IMR-90 (cell line): ENCODE results near the gene CGNL1. TPM values are rescaled to one million over a fixed set of nuclear protein-coding genes. Genes with fewer than 3 reads are reported as not detected.

Source experiments
- ATAC-seq: fragments of 200-7000 bp; cut with Tn5 transposase; 2 replicates; pipeline ENCODE4 v1.9.1; 2020; ENCODE audit warnings: low read depth, mild to moderate bottlenecking, moderate library complexity
- BruUV-seq: library from RNA; stranded (reverse); fragments of 400-500 nt; replicated peaks from 2 replicates; lab custom pipeline; 2021; lab: Mats Ljungman, UMichigan
- CTCF ChIA-PET: fragments of 300-600 bp; formaldehyde crosslinking; extraction: SDS; loops from one replicate; lab custom pipeline; 2021; ENCODE audit warnings: antibody characterized with exemption; lab: Yijun Ruan, JAX
- POLR2A ChIA-PET: fragments of 300-600 bp; sonication (Branson Sonifier 250); formaldehyde crosslinking; loops from one replicate; lab custom pipeline; 2022; ENCODE audit warnings: antibody characterized with exemption; ENCODE audit not compliant: unreplicated experiment; lab: Charles Lee
- DNase-seq: peaks from one replicate; pipeline ENCODE4 v3.0.0; 2013
- H2AFZ ChIP-seq: replicated peaks from 2 replicates; pipeline ENCODE3; 2013; ENCODE audit warnings: low read length, mild to moderate bottlenecking; ENCODE audit not compliant: poor library complexity
- H2AK5ac ChIP-seq: 2 replicates; pipeline ENCODE4 v1.6.1; 2013; ENCODE audit warnings: low read depth, low read length, inconsistent platforms
- H2AK9ac ChIP-seq: replicated peaks from 2 replicates; pipeline ENCODE3; 2013; ENCODE audit warnings: mild to moderate bottlenecking, low read depth, low read length, moderate library complexity; ENCODE audit not compliant: poor library complexity
- H2BK120ac ChIP-seq: 2 replicates; pipeline ENCODE4 v1.6.1; 2013; ENCODE audit warnings: low read depth, low read length, inconsistent platforms
- H2BK15ac ChIP-seq: 3 replicates; pipeline ENCODE4 v1.6.1; 2013; ENCODE audit warnings: low read depth, low read length, inconsistent platforms
- H2BK20ac ChIP-seq: 2 replicates; pipeline ENCODE4 v1.6.1; 2013; ENCODE audit warnings: low read depth, mild to moderate bottlenecking, inconsistent platforms, low read length, moderate library complexity
- H2BK5ac ChIP-seq: 2 replicates; pipeline ENCODE4 v1.6.1; 2013; ENCODE audit warnings: mild to moderate bottlenecking, low read depth, low read length, inconsistent platforms; ENCODE audit not compliant: poor library complexity, severe bottlenecking
- H3K14ac ChIP-seq: replicated peaks from 2 replicates; pipeline ENCODE4 v1.6.1; 2013; ENCODE audit warnings: low read depth, low read length, inconsistent platforms
- H3K18ac ChIP-seq: 2 replicates; pipeline ENCODE4 v1.6.1; 2013; ENCODE audit warnings: low read depth, low read length, control low read depth
- H3K23ac ChIP-seq: 2 replicates; pipeline ENCODE4 v1.6.1; 2013; ENCODE audit warnings: low read depth, low read length, inconsistent platforms
- H3K27ac ChIP-seq: 2 replicates; pipeline ENCODE4 v1.5.1; 2013; ENCODE audit warnings: mild to moderate bottlenecking, control low read depth, low read length; ENCODE audit not compliant: insufficient read depth
- H3K27me3 ChIP-seq: 2 replicates; pipeline ENCODE4 v1.6.1; 2013; ENCODE audit warnings: low read length; ENCODE audit not compliant: control insufficient read depth, insufficient read depth
- H3K36me3 ChIP-seq: 2 replicates; pipeline ENCODE4 v1.6.1; 2013; ENCODE audit warnings: low read length, mixed read lengths; ENCODE audit not compliant: control insufficient read depth, insufficient read depth
- H3K4ac ChIP-seq: 2 replicates; pipeline ENCODE4 v1.6.1; 2013; ENCODE audit warnings: low read depth, low read length, inconsistent platforms
- H3K4me1 ChIP-seq: 2 replicates; pipeline ENCODE4 v1.6.1; 2013; ENCODE audit warnings: low read length, mixed read lengths; ENCODE audit not compliant: control insufficient read depth, insufficient read depth
- H3K4me2 ChIP-seq: 2 replicates; pipeline ENCODE4 v1.6.1; 2013; ENCODE audit warnings: low read depth, mild to moderate bottlenecking, control low read depth, low read length, moderate library complexity
- H3K4me3 ChIP-seq: 2 replicates; pipeline ENCODE4 v1.5.1; 2013; ENCODE audit warnings: low read depth, mild to moderate bottlenecking, control low read depth, low read length, moderate library complexity; ENCODE audit not compliant: insufficient read depth
- H3K56ac ChIP-seq: 2 replicates; pipeline ENCODE4 v1.6.1; 2013; ENCODE audit warnings: low read length, inconsistent platforms; ENCODE audit not compliant: insufficient read depth; ENCODE audit errors: extremely low read depth
- H3K79me1 ChIP-seq, 2 experiments: 2 replicates each; pipeline ENCODE4 v1.6.1; 2013; ENCODE audit warnings: low read length in 2 of 2, inconsistent platforms in 1 of 2, low read depth in 1 of 2
- H3K9ac ChIP-seq: 2 replicates; pipeline ENCODE4 v1.6.1; 2013; ENCODE audit warnings: low read depth, low read length, control low read depth
- H3K9me1 ChIP-seq: 2 replicates; pipeline ENCODE4 v1.6.1; 2013; ENCODE audit warnings: low read length, inconsistent platforms; ENCODE audit not compliant: insufficient read depth
- H3K9me3 ChIP-seq: 2 replicates; pipeline ENCODE4 v1.6.1; 2013; ENCODE audit warnings: low read length; ENCODE audit not compliant: control insufficient read depth, insufficient read depth
- H4K20me1 ChIP-seq: 2 replicates; pipeline ENCODE4 v1.6.1; 2013; ENCODE audit warnings: low read length, inconsistent platforms; ENCODE audit not compliant: insufficient read depth
- H4K5ac ChIP-seq: 2 replicates; pipeline ENCODE4 v1.6.1; 2013; ENCODE audit warnings: mild to moderate bottlenecking, low read depth, low read length, control low read depth
- H4K8ac ChIP-seq, 2 experiments: 2 replicates each; pipeline ENCODE4 v1.6.1; 2013; ENCODE audit warnings: low read depth in 2 of 2, low read length in 2 of 2, control low read depth in 1 of 2, inconsistent platforms in 1 of 2
- H4K91ac ChIP-seq: 2 replicates; pipeline ENCODE4 v1.6.1; 2013; ENCODE audit warnings: low read depth, low read length, inconsistent platforms; ENCODE audit not compliant: insufficient read depth
- FOS ChIP-seq: fragments of 150-350 bp; IDR thresholded peaks from 2 replicates; pipeline ENCODE4 v1.6.1; 2016; ENCODE audit warnings: low read depth, low read length
- MAZ ChIP-seq: IDR thresholded peaks from 2 replicates; pipeline ENCODE4 v1.6.1; 2012; ENCODE audit warnings: low read depth, mild to moderate bottlenecking, low read length, improper control_type of control experiment, moderate library complexity, borderline replicate concordance
- MXI1 ChIP-seq: IDR thresholded peaks from 2 replicates; pipeline ENCODE4 v1.6.1; 2012; ENCODE audit warnings: low read depth, mild to moderate bottlenecking, low read length, moderate library complexity, borderline replicate concordance
- NFE2L2 ChIP-seq: fragments of 150-350 bp; IDR thresholded peaks from 2 replicates; pipeline ENCODE4 v1.6.1; 2016; ENCODE audit warnings: low read depth, mild to moderate bottlenecking, low read length
- RAD21 ChIP-seq: IDR thresholded peaks from 2 replicates; pipeline ENCODE4 v1.6.1; 2012; ENCODE audit warnings: low read length, improper control_type of control experiment
- RCOR1 ChIP-seq: IDR thresholded peaks from 2 replicates; pipeline ENCODE4 v1.6.1; 2012; ENCODE audit warnings: mild to moderate bottlenecking, low read length, improper control_type of control experiment; ENCODE audit not compliant: insufficient replicate concordance
- WGBS, 2 experiments: methylation state at CpG; one replicate each; pipeline versions ENCODE4 v1.1.5 to v1.1.7; 2013; ENCODE audit warnings: missing lambda C conversion rate in 2 of 2; ENCODE audit not compliant: insufficient read length in 1 of 2; ENCODE audit errors: extremely low coverage in 2 of 2; 5-methylcytosine and 5-hydroxymethylcytosine counted together
- dilution Hi-C: fragments of 300-500 bp; cut with HindIII; formaldehyde crosslinking; loops from one replicate; pipeline ENCODE4 v1.14.3; 2018; ENCODE audit warnings: low sequenced_read_pairs; ENCODE audit not compliant: unreplicated experiment
- in situ Hi-C: fragments of 300-500 bp; cut with MboI; formaldehyde crosslinking; loops from 3 replicates; pipeline ENCODE4 v1.14.3; 2019; ENCODE audit warnings: low sequenced_read_pairs, inconsistent platforms, mixed read lengths
- intact Hi-C: fragments of 100-400 bp; cut with micrococcal nuclease; formaldehyde crosslinking; loops from 2 replicates; pipeline ENCODE4 v1.10.0; 2022
- polyA plus RNA-seq, 3 experiments: library from polyadenylated mRNA; depleted of rRNA; stranded (reverse); fragments of >200 nt; gene quantifications; 2 replicates each; pipeline ENCODE4 v1.2.3, GENCODE V29; 2012; ENCODE audit warnings: low replicate concordance in 1 of 3
- total RNA-seq: library from RNA; depleted of rRNA; stranded (reverse); fragments of >200 nt; gene quantifications from 2 replicates; pipeline ENCODE4 v1.2.3, GENCODE V29; 2012

CGNL1 gene
- total and polyA plus RNA-seq, 2 of the 4 experiments (the other 2 are of a cell fraction) = 0.07 to 0.18 TPM

DNA sequence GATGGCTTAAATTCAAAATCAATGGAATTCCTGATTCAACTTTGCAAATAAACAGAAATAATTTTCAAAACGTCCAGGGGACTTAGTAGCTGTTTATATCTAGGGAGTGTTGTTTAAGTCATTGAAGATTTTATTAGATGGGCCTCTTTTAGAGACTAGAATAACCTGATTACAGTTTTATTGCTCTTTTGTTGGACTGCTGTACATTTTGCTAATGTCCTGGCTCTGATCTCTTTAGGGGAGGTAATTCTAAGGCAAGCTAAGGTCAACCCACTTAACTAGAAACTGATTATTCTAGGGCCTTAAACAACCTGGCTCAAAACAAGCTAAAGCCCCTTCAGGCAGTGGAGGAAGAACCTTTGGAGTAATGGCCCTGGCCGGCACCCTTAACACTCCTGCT is 153.4 kb downstream of the CGNL1 start:
- TF ChIP-seq RAD21 (no peak), NFE2L2 (no peak), FOS (no peak), MAZ (no peak), MXI1 (no peak), RCOR1 (no peak)
- ChIA-PET POLR2A (no interaction called here), CTCF (interaction anchor here (1.2 to 4.1 kb wide), 4 partner anchors 12 to 190 kb away, joined by 3 to 74 read pairs (median 24); no protein-coding TSS in a partner anchor)
- Histone ChIP-seq H3K27me3 (peaks cover 33% of the 10 kb centered on the region), H2BK15ac (no peak overlapping the region), H2BK5ac (no peak overlapping the region), H3K9me1 (no peaks in the 10 kb centered on the region), H3K79me1 (no peaks in the 10 kb centered on the region), H3K56ac (no peak overlapping the region), H3K4me1 (no peaks in the 10 kb centered on the region), H3K9ac (no peak overlapping the region), H3K36me3 (no peaks in the 10 kb centered on the region), H3K23ac (no peak overlapping the region), H3K18ac (no peak overlapping the region; the same call in 1 of the 2 replicates), H4K91ac (no peak overlapping the region), H3K4ac (no peak overlapping the region), H3K9me3 (no peaks in the 10 kb centered on the region), H4K20me1 (no peaks in the 10 kb centered on the region), H3K27ac (no peak overlapping the region), H3K14ac (no peak overlapping the region), H2BK20ac (no peak overlapping the region), H4K8ac (no peak overlapping the region), H2AFZ (no peak overlapping the region), H3K4me2 (no peak overlapping the region), H3K4me3 (no peak overlapping the region), H4K5ac (no peak overlapping the region), H2AK9ac (no peak overlapping the region), H2AK5ac (no peak overlapping the region), H2BK120ac (no peak overlapping the region)
- no peak for DNase-seq
- in situ Hi-C loops = loop anchor here (5.0 to 25.0 kb wide), 5 partner anchors 187 to 1035 kb away; partner anchors contain the start of gene TCF12
- dilution Hi-C loops = loop anchor here (25.0 kb wide), 1 partner anchor 192 kb away; no protein-coding TSS in a partner anchor
- WGBS, 2 experiments = no CpG with 5 or more reads among the region's 2 CpGs
- BruUV-seq = no TSS peak
- ATAC-seq = no peak
- intact Hi-C loops = loop anchor here (5.0 kb wide), 2 partner anchors 67 to 707 kb away; no protein-coding TSS in a partner anchor
